Measurements from ENCODE around the gene UBR3.

- no peak for TF ChIP-seq EP300 (IDR thresholded peaks at IDR 0.05)
- no peak for TF ChIP-seq POLR2A (IDR thresholded peaks at IDR 0.05; ENCODE audit: low read length)
- no peak for TF ChIP-seq CTCF (IDR thresholded peaks at IDR 0.05)
- TF ChIP-seq ZFP36 (IDR thresholded peaks at IDR 0.05; ENCODE audit: borderline replicate concordance, partially characterized antibody) = no peak
- no peak for TF ChIP-seq MYC (IDR thresholded peaks at IDR 0.05; ENCODE audit: borderline replicate concordance, low read length)
- no peak for TF ChIP-seq REST (IDR thresholded peaks at IDR 0.05)
- no peak for TF ChIP-seq BCL3 (IDR thresholded peaks at IDR 0.05)
- no peak for TF ChIP-seq KDM1A (IDR thresholded peaks at IDR 0.05; ENCODE audit: low read depth)
These were observed 83.0 kb downstream of the UBR3 start for GRCh38 chr2:169910109-169910799.
